Glutamatergic neuron (in vitro differentiated cells): ENCODE results near the gene MBTPS2. TPM values are rescaled to one million over a fixed set of nuclear protein-coding genes. Genes with fewer than 3 reads are reported as not detected.
"Not testable (repeated sequence)": the region's sequence is repeated elsewhere in the genome, so short reads cannot be mapped to it uniquely, and the experiment has no call there.

ENCODE experiments used
- DNase-seq: peaks from one replicate; pipeline ENCODE4 v3.0.0; 2022
- H3K27ac Mint-ChIP-seq: one replicate; pipeline ENCODE4 v1.8.0; 2020; ENCODE audit warnings: mild to moderate bottlenecking, mixed read lengths, inconsistent platforms; ENCODE audit not compliant: unreplicated experiment
- H3K27me3 Mint-ChIP-seq: one replicate; pipeline ENCODE4 v1.8.0; 2020; ENCODE audit warnings: mild to moderate bottlenecking, moderate library complexity, mixed read lengths, inconsistent platforms; ENCODE audit not compliant: unreplicated experiment
- H3K36me3 Mint-ChIP-seq: one replicate; pipeline ENCODE4 v1.8.0; 2020; ENCODE audit warnings: mild to moderate bottlenecking, mixed read lengths, inconsistent platforms; ENCODE audit not compliant: unreplicated experiment
- H3K4me1 Mint-ChIP-seq: one replicate; pipeline ENCODE4 v1.8.0; 2020; ENCODE audit warnings: mild to moderate bottlenecking, low read depth, mixed read lengths, inconsistent platforms; ENCODE audit not compliant: unreplicated experiment
- H3K4me3 Mint-ChIP-seq: one replicate; pipeline ENCODE4 v1.8.0; 2020; ENCODE audit warnings: mild to moderate bottlenecking, mixed read lengths, inconsistent platforms; ENCODE audit not compliant: unreplicated experiment
- H3K9me3 Mint-ChIP-seq: one replicate; pipeline ENCODE4 v1.8.0; 2020; ENCODE audit warnings: mild to moderate bottlenecking, moderate library complexity, mixed read lengths, inconsistent platforms; ENCODE audit not compliant: unreplicated experiment
- total RNA-seq: library from RNA; stranded (reverse); fragmentation: NEBNext Ultra II Directional; extraction: Animal tissue kit (Norgen Biotek cat#: 25700); gene quantifications from one replicate; pipeline ENCODE4 v1.2.1, GENCODE V29; 2021; ENCODE audit not compliant: unreplicated experiment
- TF ChIP-seq, protein P1 (sequence below): fragments of 200-600 bp; sonication (generic); IDR thresholded peaks from one replicate; pipeline ENCODE4 v1.5.0; 2021; ENCODE audit not compliant: partially characterized antibody, unreplicated experiment

MBTPS2 gene
- total RNA-seq, 1 donor from 2014 or later, result 22.3 TPM

DNA sequence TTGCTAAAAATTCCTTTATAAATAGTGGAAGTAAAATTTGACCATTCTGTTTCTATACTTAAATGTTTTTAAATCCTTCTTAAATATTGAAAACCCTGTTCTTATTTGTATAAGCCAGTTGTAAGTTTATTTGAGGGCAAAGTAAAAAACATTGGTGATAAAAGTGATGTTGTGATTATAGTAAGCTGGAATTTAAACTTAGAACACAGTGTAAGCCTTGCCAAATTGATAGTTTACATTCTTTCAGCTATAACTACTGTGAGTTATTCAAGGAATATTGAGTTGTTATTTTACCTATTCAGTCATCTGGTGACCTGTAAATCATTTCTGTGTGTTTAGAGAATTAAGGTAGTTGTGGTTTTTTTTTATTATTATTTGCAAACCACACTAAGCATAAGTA lies 26.0 kb downstream of the MBTPS2 start:
- H3K27ac Mint-ChIP-seq, result no peak overlapping the region
- no peaks in the 10 kb centered on the region for H3K36me3 Mint-ChIP-seq
- DNase-seq, result no peak
- H3K4me1 Mint-ChIP-seq, result no peaks in the 10 kb centered on the region
- H3K9me3 Mint-ChIP-seq, result no peaks in the 10 kb centered on the region
- H3K27me3 Mint-ChIP-seq, result no peaks in the 10 kb centered on the region
- TF ChIP-seq, protein P1, sequence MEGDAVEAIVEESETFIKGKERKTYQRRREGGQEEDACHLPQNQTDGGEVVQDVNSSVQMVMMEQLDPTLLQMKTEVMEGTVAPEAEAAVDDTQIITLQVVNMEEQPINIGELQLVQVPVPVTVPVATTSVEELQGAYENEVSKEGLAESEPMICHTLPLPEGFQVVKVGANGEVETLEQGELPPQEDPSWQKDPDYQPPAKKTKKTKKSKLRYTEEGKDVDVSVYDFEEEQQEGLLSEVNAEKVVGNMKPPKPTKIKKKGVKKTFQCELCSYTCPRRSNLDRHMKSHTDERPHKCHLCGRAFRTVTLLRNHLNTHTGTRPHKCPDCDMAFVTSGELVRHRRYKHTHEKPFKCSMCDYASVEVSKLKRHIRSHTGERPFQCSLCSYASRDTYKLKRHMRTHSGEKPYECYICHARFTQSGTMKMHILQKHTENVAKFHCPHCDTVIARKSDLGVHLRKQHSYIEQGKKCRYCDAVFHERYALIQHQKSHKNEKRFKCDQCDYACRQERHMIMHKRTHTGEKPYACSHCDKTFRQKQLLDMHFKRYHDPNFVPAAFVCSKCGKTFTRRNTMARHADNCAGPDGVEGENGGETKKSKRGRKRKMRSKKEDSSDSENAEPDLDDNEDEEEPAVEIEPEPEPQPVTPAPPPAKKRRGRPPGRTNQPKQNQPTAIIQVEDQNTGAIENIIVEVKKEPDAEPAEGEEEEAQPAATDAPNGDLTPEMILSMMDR, result no peak
- no peak overlapping the region for H3K4me3 Mint-ChIP-seq

GRCh38 chrX:21870494-21870893 lies 31.1 kb downstream of the MBTPS2 start:
- TF ChIP-seq, protein P1, result no peak
- no peak overlapping the region for H3K4me3 Mint-ChIP-seq
- DNase-seq, result no peak
- no peaks in the 10 kb centered on the region for H3K4me1 Mint-ChIP-seq
- no peaks in the 10 kb centered on the region for H3K36me3 Mint-ChIP-seq
- no peaks in the 10 kb centered on the region for H3K27me3 Mint-ChIP-seq
- no peaks in the 10 kb centered on the region for H3K9me3 Mint-ChIP-seq
- no peak overlapping the region for H3K27ac Mint-ChIP-seq

- Mint-ChIP-seq H3K4me1 (no peaks in the 10 kb centered on the region), H3K9me3 (no peaks in the 10 kb centered on the region), H3K27me3 (no peaks in the 10 kb centered on the region), H3K36me3 (no peaks in the 10 kb centered on the region), H3K27ac (no peak overlapping the region), H3K4me3 (no peak overlapping the region)
- DNase-seq, result no peak
- TF ChIP-seq, protein P1, result no peak
These were observed 33.8 kb downstream of the MBTPS2 start for GRCh38 chrX:21873063-21873775.

- H3K4me1 Mint-ChIP-seq, H3K27me3 Mint-ChIP-seq, DNase-seq, H3K4me3 Mint-ChIP-seq, H3K27ac Mint-ChIP-seq, H3K36me3 Mint-ChIP-seq, H3K9me3 Mint-ChIP-seq: not testable (repeated sequence)
These were observed 34.8 kb downstream of the MBTPS2 start for GRCh38 chrX:21874182-21874581.

DNA sequence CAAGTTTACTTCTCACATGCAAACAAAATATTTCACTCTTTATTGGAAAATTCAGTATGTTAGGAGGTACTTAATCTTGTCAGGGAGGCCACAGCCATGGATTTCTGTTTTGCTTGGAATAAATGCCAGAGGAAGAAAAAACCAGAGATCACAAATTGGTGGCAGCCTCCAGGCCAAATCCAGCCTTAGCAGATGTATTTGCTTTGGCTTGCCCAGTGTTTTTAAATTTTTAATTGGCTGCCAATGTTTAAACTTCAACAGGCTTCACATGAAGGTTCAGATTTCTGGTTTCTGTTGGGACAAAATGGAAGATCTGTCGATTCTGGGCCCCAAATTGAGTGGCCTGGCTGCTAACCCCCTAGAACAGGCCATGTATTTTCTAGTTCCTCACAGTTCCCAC lies 35.6 kb downstream of the MBTPS2 start:
- Mint-ChIP-seq H3K27me3 (no peaks in the 10 kb centered on the region), H3K27ac (no peak overlapping the region), H3K4me3 (no peak overlapping the region), H3K36me3 (no peaks in the 10 kb centered on the region), H3K9me3 (no peaks in the 10 kb centered on the region), H3K4me1 (no peaks in the 10 kb centered on the region)
- DNase-seq, result no peak
- TF ChIP-seq, protein P1, result no peak
